Measurements from ENCODE around the gene SRSF7. TPM values are rescaled to one million over a fixed set of nuclear protein-coding genes. Genes with fewer than 3 reads are reported as not detected.

The SRSF7 gene
- total and polyA plus RNA-seq, 2 donors (not counting 1 experiment from before 2014, with no cell fraction given) = 283 to 505 TPM

DNA sequence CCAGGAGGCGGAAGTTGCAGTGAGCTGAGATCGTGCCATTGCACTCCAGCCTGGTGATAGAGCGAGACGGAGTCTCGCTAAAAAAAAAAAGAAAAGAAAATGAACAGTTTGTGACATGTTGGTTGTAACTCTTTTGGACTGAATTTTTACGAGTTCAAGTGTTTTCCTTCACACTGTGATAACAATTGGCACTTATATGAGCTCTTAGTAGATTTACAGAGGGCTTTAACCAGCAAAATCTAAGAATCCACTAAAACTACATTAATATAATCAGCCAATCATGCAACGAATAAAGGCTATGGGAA, 24.7 kb upstream of the SRSF7 start:
- intact Hi-C loops (cut with micrococcal nuclease) = loop anchor here (10.0 kb wide), 2 partner anchors 59 to 1811 kb away; partner anchors contain the start of gene STRN
- no peak overlapping the region for H3K4me3 Mint-ChIP-seq

More for the DNA sequence above, 24.7 kb upstream of the SRSF7 start:
- no peaks in the 10 kb centered on the region for H3K9me3 Mint-ChIP-seq (ENCODE audit: insufficient read depth)
- Histone ChIP-seq H3K9me3 (ENCODE audit: control extremely low read depth in 1 of 3, control insufficient read depth in 2 of 3, insufficient read depth in 1 of 3, low read length in 2 of 3) (no peaks in the 10 kb centered on the region), H3K27me3 (replicated peaks in 1 of 4; ENCODE audit: control extremely low read depth in 1 of 4, control insufficient read depth in 3 of 4, insufficient read depth in 4 of 4, low read length in 3 of 4) (peaks cover 0 to 3% (median 0%) of the 10 kb centered on the region in 4 experiments), H3K4me1 (ENCODE audit: control insufficient read depth in 2 of 2, insufficient read depth in 2 of 2, low read length in 2 of 2) (peaks cover 6 to 10% of the 10 kb centered on the region in 2 donors), H3K4me3 (ENCODE audit: control extremely low read depth in 1 of 5, extremely low read depth in 1 of 5, insufficient read depth in 1 of 5, low read depth in 2 of 5, low read length in 4 of 5) (no peak overlapping the region), H3K4me2 (replicated peaks; ENCODE audit: low read depth, low read length, poor library complexity, severe bottlenecking) (no peak overlapping the region), H3K27ac (ENCODE audit: low read length in 2 of 2) (no peak overlapping the region), H4K20me1 (ENCODE audit: control insufficient read depth, insufficient read depth, low read length, poor library complexity, severe bottlenecking) (no peaks in the 10 kb centered on the region), H3K79me2 (ENCODE audit: control insufficient read depth, insufficient read depth, low read length) (peaks cover 13% of the 10 kb centered on the region), H3K9ac (ENCODE audit: low read length) (no peak overlapping the region), H3K36me3 (replicated peaks in 1 of 2; ENCODE audit: control extremely low read depth in 1 of 2, control insufficient read depth in 1 of 2, extremely low read depth in 1 of 2, insufficient read depth in 2 of 2, low read length in 1 of 2) (peaks cover 0 to 7% of the 10 kb centered on the region in 2 experiments), H2AFZ (ENCODE audit: insufficient read depth, low read depth, low read length, poor library complexity, severe bottlenecking) (no peak overlapping the region)
- DNase-seq = no peak
- peaks cover 18% of the 10 kb centered on the region for H3K27me3 Mint-ChIP-seq
- no peak overlapping the region for H3K27ac Mint-ChIP-seq
- TF ChIP-seq, protein P1, sequence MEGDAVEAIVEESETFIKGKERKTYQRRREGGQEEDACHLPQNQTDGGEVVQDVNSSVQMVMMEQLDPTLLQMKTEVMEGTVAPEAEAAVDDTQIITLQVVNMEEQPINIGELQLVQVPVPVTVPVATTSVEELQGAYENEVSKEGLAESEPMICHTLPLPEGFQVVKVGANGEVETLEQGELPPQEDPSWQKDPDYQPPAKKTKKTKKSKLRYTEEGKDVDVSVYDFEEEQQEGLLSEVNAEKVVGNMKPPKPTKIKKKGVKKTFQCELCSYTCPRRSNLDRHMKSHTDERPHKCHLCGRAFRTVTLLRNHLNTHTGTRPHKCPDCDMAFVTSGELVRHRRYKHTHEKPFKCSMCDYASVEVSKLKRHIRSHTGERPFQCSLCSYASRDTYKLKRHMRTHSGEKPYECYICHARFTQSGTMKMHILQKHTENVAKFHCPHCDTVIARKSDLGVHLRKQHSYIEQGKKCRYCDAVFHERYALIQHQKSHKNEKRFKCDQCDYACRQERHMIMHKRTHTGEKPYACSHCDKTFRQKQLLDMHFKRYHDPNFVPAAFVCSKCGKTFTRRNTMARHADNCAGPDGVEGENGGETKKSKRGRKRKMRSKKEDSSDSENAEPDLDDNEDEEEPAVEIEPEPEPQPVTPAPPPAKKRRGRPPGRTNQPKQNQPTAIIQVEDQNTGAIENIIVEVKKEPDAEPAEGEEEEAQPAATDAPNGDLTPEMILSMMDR (IDR thresholded peaks at IDR 0.05) = no peak
- TF ChIP-seq EZH2 (IDR thresholded peaks at IDR 0.05; ENCODE audit: borderline replicate concordance, insufficient read depth, low read depth, low read length, poor library complexity, severe bottlenecking) = no peak
- WGBS (ENCODE audit: insufficient coverage) = 90% methylated on average over 6 of the region's 7 CpGs
- ChIA-PET POLR2A (interaction anchor here (0.6 to 1.7 kb wide), 2 partner anchors 14 to 25 kb away, joined by 5 to 6 read pairs; partner anchors contain the start of gene SRSF7), CTCF (interaction anchor here (0.6 kb wide), 2 partner anchors 27 to 395 kb away, joined by 3 to 4 read pairs; no protein-coding TSS in a partner anchor)
- peaks cover 11% of the 10 kb centered on the region for H3K4me1 Mint-ChIP-seq
- no peak for ATAC-seq (ENCODE audit: low read depth)
